NCI-H226 (cell line): ENCODE data around the gene SLA2.
"Not testable (repeated sequence)": the region's sequence is repeated elsewhere in the genome, so short reads cannot be mapped to it uniquely, and the experiment has no call there.

Source experiments
- DNase-seq: peaks from one replicate; pipeline ENCODE4 v3.0.0-alpha.2; 2015

Gene SLA2

GRCh38 chr20:36644706-36645095 lies 1.3 kb downstream of the SLA2 start:
- no peak for DNase-seq

DNA sequence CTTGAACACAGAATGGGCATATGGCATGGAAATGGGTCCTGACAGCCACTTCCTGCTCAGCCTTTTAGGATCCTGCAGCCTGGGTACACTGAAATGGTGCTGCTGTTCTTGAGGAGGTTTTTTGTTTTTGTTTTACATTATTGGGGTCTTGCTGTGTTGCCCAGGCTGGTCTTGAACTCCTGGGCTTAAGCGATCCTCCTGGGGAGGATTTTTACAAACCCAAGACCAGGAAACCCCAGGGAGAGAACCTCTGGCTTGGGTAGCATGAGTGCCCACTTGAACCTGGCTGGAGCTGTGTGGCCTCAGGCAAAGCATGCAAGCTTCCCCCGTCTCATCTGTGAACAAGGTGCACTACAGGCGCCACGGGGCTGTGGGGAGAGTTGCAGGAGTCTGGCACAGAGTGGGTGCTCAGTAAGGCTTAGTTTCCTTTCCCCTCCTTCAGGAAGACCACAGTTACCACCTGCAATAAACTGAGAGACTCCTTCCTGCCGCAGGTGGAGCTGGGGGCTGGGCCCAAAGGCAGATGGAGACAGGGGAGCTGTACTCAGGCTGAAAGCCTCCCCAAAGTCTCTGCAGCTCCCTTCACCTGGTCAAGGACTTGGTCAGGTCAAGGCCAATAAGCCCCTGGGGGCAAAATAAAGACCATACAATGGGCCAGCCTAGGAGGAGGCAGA lies 1.8 kb downstream of the SLA2 start:
- no peak for DNase-seq

DNA sequence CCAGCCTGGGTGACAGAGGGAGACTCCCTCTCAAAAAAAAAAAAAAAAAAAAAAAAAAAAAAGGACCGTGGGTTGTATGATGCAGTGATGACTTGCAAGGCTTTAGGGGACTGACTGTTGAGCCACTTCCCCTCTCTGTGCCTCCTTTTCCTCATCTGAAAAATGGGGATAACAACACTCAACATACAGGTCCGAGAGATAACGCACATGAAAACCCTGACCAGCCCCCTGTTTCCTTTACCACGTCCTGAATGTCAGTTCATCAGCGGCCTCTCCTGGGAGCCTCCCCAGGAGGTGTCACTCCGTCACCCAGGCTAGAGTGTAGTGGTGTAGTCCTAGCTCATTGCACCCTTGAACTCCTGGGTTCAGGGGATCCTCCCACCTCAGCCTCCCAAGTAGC lies 3.9 kb downstream of the SLA2 start:
- no peak for DNase-seq

DNA sequence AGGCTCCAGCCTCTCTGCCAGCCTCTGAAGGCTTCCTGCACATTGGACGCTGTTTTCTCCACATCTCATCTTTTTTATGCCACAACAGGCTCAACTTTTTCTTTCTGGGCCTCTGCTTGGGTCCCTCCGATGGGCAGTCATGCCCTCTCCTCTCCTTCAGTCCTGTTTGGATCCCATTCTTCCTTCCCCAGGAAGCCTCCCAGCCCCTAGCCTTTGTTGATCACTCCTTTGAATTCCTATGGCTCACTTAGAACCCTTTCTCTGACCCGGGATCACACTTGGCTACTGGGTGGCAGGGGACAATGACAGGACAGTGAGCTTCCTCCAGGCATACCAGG lies 4.5 kb downstream of the SLA2 start:
- no peak for DNase-seq

DNA sequence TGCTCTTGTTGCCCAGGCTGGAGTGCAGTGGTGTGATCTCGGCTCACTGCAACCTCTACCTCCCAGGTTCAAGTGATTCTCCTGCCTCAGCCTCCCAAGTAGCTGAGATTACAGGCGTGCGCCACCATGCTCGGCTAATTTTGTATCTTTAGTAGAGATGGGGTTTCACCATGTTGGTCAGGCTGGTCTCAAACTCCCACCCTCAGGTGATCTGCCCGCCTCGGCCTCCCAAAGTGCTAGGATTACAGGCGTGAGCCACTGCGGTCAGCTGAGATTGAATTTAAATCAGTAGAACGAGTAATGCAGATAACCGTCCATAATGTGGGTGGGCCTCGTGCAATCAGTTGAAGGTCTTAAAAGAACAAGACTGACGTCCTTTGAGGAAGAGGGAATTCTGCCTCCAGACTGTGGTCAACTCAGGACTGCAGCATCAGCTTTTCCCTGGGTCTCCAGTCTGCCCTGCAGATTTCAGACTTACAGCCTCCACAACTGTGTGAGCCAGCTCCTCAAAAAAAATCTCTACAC lies 7.1 kb downstream of the SLA2 start:
- DNase-seq, result not testable (repeated sequence)

- DNase-seq, result no peak
These were observed 11.7 kb downstream of the SLA2 start for GRCh38 chr20:36634342-36634741.

GRCh38 chr20:36633285-36633772 lies 12.7 kb downstream of the SLA2 start:
- no peak for DNase-seq

DNA sequence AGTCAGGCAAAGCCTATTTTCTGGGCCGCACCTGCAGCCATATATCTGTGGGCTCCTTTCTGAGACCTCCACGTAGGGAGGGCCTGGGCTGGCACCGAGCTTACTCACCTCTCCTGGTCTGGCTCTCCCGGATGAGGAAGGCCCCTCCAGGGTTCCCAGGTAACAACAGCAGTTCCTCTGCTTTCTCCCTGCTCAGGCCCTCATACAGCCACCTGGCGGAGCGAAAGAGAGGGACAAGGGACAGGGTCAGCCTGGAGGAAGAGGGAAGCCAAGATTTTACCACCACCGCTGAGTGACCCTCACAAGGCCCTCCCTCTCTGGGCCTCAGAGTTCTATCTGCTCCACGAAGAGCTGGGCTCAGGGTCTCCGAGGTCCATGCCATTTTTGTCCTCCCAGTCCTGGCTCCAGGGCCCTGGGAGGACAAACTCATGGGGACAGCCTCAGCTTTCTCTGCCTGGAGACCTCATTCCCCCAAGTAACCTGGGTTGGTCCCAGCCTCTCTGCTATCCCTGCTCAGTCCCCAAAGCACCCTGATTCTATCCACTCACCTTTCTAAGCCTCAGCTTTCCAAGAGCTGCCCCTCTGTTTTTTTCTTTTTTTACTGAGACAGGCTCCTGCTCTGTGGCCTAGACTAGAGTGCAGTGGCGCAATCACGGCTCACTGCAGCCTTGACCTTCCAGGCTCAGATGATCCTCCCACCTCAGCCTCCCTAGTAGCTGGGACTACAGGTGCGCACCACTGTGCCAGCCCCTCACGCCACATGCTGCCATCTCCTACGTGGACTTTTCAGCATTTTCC lies 13.3 kb downstream of the SLA2 start:
- no peak for DNase-seq

GRCh38 chr20:36632147-36632486 lies 13.9 kb downstream of the SLA2 start:
- no peak for DNase-seq

DNA sequence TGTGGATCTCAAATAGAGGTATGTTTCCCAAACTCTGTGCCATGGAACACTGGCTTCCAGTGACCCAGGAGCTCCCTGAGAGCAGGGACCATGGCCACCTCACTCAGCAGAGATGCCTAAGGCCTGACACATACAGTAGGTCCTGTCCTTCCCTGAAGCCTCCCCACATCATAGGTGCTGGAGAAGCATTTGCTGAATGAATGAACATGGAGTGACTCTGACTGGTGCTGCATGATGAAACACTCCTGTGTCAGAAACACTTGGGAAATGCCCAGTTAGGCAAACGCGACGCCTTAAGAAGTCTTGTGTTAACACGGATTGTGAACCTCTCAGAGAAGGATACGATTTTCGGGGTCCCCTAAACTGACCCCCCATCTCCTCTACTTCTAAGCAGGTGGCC lies 14.3 kb downstream of the SLA2 start:
- DNase-seq, result no peak

- DNase-seq, result no peak
These were observed 16.0 kb downstream of the SLA2 start for GRCh38 chr20:36629719-36630681.

DNA sequence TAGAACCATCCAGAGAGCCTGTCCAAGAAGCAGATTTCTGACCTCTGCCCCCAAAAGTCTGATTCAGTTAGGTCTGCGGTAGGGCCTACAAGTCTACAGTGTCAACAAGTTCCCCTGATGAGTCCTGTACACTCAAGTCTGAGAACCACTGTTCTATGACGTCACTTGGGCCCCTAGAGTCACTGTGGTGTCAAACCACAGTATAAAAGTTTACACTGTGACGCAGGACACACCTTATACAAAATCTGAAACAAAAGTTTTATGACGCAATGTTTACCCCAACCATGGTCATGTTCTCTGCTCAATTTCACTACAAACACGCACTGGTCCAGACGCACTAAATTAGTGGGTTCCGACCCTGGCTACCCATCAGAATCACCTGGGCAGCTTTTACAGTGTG lies 17.9 kb downstream of the SLA2 start:
- no peak for DNase-seq

DNA sequence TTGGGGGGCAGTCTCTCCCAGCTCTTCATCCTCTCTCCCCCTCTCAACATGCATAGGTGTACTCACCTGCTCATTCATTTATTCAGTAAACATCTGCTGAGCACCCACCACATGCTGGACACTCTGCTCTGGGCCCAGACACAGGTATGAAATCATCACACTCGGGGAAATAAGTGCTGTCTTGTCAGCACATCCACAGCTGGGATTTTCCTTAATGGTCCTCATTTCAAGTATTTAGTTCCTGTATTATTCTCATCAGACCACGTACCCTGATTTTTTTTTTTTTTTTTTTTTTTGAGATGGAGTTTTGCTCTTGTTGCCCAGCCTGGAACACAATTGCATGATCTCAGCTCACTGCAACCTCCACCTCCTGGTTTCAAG lies 21.1 kb downstream of the SLA2 start:
- no peak for DNase-seq

DNA sequence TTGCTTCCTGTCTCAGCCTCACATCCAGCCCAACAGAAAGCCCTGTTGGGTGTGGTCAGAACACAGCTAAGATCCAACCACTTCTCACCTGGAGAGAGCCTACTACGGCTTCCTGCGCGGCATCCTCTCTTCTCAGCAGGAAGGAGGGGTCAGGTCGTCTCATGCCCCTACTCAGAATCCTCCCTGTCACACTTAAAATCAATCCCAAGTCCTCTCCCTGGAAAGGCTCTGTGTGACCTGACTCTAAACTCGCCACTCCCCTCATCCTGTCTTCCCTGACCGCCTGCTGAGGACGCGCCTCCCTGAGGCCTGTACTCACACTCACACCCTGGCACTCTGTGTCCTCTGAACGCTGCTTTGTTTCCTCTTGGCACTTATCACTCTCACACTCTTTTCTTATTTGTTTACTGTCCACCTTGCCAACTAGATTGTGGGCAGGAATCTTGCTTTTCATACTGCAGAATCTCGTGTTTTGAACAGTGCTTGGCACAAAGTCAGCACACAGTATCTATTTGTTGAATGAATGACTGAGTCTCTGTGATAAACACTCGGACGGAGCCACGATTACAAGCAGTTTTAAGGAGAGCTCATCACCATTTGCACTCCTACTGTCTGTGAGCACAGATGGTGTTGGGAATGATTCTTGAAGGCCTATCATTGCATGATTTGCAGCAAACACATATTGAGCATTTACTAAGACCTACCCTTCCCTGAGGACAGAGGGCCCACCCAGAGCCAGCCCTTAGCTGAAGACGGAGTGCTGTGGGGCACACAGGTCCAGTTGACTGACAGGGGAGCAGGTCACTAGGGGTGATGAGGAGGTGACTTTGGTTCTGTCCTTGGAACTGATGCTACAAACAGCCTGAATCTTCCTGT lies 21.7 kb downstream of the SLA2 start:
- DNase-seq, result no peak

DNA sequence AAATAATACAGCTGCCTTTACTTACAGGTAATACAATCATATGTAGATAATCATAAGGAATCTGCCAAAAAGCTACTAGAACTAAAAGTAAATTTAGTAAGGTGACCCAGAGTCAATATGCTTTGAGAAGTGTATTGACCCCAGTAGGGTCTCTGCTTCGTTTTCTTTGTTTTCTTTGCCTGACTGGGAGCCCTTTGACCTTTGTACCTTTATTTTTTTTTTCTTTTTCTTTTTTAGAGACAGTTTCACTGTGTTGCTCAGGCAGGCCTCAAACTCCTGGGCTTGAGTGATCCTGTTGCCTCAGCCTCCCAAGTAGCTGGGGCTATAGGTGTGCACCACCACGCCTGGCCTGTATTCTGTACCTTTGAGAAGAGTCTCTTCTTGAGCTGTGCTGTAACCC lies 22.6 kb downstream of the SLA2 start:
- no peak for DNase-seq

DNA sequence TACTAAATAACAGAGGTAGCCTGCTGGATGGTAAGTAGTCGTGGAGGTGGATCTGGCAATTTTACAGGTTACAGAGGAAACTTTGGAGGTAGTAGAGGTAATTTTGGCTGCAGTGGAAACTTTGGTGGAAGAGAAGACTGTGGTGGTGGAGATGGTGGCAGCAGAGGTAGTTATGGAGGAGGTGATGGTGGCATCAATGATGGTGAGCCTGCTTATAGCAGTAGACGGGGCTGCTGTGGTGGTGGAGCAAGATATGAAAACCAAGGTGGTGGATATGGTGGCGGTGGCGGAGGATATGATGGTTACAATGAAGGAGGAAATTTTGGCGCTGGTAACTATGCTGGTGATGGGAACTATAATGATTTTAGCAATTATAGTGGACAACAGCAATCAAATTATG lies 25.1 kb downstream of the SLA2 start:
- DNase-seq, result no peak

GRCh38 chr20:36614781-36615557 lies 31.0 kb downstream of the SLA2 start:
- DNase-seq, result peak; percentile 59

- no peak for DNase-seq
These were observed 32.0 kb downstream of the SLA2 start for GRCh38 chr20:36613974-36614373.

DNA sequence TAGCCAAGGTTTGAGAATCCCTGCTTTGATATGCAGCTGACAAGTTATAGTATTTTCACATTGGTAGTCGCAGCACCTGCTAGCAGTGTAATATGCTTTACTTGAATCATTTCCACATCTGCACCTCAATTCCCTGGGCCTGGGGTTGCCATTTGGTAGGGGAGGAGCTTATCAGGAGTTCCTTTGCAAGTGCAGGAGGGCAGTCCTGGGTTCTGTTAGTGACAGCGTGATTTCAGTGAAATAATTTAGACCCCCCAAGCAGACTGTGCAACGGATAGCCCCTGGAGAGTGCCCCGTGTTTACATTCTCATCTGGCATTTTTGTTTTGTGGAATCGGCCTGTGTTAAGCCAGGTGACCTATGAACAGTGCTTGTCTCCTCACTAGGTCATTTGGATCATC lies 34.4 kb downstream of the SLA2 start:
- DNase-seq, result no peak

DNA sequence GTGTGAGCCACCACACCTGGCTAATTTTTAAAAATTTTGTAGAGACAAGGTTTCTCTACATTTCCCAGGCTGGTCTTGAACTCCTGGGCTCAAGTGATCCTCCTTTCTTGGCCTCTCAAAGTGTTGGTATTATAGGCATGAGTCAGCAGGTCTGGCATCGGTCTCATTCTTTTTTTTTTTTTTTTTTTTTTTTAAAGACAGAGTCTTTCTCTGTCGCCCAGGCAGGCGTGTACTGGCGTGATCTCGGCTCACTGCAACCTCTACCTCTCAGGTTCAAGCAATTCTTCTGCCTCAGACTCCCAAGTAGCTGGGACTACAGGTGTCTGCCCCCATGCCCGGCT lies 37.6 kb downstream of the SLA2 start:
- not testable (repeated sequence) for DNase-seq

GRCh38 chr20:36607586-36608387 lies 38.2 kb downstream of the SLA2 start:
- peak; percentile 6 for DNase-seq
